Activated gamma-delta T cell treated with anti-CD3 and anti-CD28 coated beads, Interleukin-2, amount 50 U/mL, for 16 hours (primary cell): ENCODE results near the gene SEC23IP.

Source experiments
- DNase-seq: peaks from one replicate; pipeline ENCODE4 v3.0.0-alpha.2; 2020; ENCODE audit warnings: low read depth

Gene SEC23IP

GRCh38 chr10:119940487-119940886 lies 48.0 kb downstream of the SEC23IP start:
- DNase-seq, result no peak

GRCh38 chr10:119942973-119943372 lies 50.4 kb downstream of the SEC23IP start:
- no peak for DNase-seq

GRCh38 chr10:119945805-119946204 lies 53.3 kb downstream of the SEC23IP start:
- DNase-seq, result no peak

GRCh38 chr10:119947300-119947699 lies 54.8 kb downstream of the SEC23IP start:
- DNase-seq, result no peak

GRCh38 chr10:119957451-119957850 lies 64.9 kb downstream of the SEC23IP start:
- DNase-seq, result no peak

- no peak for DNase-seq
Measured at GRCh38 chr10:119962837-119963236, 70.3 kb downstream of the SEC23IP start.

GRCh38 chr10:119967066-119967465 lies 74.5 kb downstream of the SEC23IP start:
- DNase-seq, result no peak

GRCh38 chr10:119969609-119970008 lies 77.1 kb downstream of the SEC23IP start:
- DNase-seq, result no peak

GRCh38 chr10:119970107-119970506 lies 77.6 kb downstream of the SEC23IP start:
- no peak for DNase-seq

- DNase-seq, result no peak
Measured at GRCh38 chr10:119970963-119971362, 78.4 kb downstream of the SEC23IP start.

- DNase-seq, result no peak
Measured at GRCh38 chr10:119973281-119973680, 80.8 kb downstream of the SEC23IP start.

GRCh38 chr10:119976421-119976820 lies 83.9 kb downstream of the SEC23IP start:
- no peak for DNase-seq

GRCh38 chr10:119980956-119981750 lies 88.6 kb downstream of the SEC23IP start:
- DNase-seq, result no peak

GRCh38 chr10:119981826-119982225 lies 89.3 kb downstream of the SEC23IP start:
- no peak for DNase-seq

GRCh38 chr10:119988333-119988732 lies 95.8 kb downstream of the SEC23IP start:
- DNase-seq, result no peak

- DNase-seq, result no peak
Measured at GRCh38 chr10:119989966-119990365, 97.4 kb downstream of the SEC23IP start.

GRCh38 chr10:119991066-119991465 lies 98.5 kb downstream of the SEC23IP start:
- DNase-seq, result no peak

GRCh38 chr10:119991816-119992215 lies 99.3 kb downstream of the SEC23IP start:
- no peak for DNase-seq
